Activated CD8-positive, alpha-beta memory T cell treated with anti-CD3 and anti-CD28 coated beads, Interleukin-2, amount 50 U/mL, for 4 hours (primary cell): ENCODE data around the gene COQ8A.

Experiments
- DNase-seq: peaks from one replicate; pipeline ENCODE4 v3.0.0-alpha.2; 2020

The COQ8A gene

DNA sequence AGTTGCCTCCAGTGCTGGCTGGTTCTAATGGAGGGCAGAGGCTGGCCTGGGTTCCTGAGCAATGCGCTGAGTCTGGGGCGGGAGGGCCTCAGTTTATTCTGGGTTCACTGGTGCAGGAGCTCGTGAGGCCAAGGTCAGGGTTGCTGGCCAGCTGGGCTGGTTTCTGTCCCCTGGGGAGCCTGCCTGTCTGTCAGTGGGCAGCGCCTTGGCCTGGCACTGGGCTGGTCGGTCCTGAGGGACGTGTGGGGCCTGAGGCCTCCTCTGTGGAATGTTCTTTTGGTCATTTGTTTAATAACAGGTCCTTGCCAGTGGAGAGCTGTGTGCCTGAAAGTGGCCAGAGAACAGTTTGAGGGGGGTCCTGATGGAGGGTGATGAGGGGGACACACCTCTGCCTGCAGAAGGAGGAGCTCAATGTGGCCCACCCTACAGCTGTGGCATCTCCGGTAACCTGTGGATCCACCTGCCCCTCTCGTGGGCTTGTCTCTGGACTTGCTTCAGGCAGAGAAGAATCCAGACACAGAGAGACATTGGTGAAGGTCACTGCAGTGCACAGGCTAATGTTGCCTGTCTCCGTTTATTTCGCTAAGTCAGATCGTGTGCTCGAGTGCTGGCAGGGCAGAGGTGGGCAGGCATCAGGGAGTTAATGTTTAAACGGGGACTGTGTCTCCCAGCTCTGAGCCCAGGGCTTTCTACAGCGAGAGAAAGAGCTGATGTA, 34.6 kb downstream of the COQ8A start:
- no peak for DNase-seq

DNA sequence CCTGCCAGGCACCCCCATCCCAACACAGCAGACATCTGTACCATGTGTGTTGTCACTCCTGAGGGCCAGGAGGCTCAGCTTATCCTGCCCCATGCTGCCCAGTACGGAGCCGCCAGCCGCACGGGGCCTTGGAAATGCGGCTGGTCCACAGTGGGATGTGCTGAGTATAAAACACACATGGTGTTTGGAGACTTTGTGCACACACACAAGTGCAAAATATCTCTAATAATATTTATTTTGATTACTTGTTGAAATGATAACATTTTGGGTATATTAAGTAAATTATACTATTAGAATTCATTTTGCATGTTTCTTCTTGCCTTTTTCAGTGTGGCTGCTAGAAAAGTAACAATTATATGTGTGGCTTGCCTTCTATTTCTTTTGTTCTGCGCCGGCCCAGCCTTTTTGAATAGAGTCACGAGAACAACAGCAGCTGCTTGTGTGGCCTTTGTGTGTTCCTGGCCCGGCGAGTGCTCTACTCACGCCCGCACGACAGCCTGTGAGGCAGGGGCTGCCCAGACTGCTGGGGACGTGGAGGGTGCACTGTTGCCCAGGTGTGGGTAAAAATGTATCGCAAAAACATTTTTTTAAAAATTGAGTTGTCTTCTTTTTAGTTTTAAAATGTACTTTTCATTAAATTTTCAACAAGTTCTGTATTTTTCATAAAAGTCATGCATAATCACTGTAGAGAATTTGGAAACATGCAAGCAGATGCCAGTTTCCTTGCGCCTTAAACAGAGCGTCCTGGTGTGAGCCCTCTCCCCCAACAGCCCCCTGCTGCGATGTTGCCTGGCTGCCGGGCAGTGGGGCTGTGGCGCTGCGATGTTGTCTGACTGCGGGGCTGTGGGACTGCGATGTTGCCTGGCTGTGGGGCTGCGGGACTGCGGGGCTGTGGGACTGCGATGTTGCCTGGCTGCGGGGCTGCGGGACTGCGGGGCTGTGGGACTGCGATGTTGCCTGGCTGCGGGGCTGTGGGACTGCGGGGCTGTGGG, 35.5 kb downstream of the COQ8A start:
- no peak for DNase-seq

DNA sequence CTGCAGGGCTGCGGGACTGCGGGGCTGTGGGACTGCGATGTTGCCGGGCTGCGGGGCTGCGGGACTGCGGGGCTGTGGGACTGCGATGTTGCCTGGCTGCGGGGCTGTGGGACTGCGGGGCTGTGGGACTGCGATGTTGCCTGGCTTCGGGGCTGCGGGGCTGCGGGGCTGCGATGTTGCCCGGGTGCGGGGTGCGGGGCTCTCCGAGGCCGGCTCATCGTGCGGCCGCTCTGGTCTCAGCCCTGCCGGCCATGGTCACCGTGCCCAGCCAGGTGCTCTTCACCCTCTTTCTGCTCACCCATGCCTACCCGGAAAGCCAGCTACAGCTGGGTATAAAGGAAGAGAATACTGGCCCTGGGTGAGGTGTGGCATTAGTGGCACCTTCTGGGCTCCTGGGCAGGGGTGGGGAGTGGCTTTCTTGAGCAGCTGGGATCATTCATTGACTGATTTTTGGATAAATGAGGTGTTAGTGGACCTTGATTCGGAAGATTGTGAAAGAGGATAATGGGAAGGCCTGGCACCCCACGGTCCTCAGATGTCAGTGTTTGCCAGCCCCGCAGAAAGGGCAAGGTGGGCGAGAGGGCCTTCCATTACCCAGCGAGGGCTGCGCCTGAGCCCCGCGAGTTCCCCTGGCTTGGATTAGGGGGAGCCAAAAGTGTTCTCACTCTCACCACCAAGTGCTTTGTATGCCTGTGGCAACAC, 36.3 kb downstream of the COQ8A start:
- no peak for DNase-seq

DNA sequence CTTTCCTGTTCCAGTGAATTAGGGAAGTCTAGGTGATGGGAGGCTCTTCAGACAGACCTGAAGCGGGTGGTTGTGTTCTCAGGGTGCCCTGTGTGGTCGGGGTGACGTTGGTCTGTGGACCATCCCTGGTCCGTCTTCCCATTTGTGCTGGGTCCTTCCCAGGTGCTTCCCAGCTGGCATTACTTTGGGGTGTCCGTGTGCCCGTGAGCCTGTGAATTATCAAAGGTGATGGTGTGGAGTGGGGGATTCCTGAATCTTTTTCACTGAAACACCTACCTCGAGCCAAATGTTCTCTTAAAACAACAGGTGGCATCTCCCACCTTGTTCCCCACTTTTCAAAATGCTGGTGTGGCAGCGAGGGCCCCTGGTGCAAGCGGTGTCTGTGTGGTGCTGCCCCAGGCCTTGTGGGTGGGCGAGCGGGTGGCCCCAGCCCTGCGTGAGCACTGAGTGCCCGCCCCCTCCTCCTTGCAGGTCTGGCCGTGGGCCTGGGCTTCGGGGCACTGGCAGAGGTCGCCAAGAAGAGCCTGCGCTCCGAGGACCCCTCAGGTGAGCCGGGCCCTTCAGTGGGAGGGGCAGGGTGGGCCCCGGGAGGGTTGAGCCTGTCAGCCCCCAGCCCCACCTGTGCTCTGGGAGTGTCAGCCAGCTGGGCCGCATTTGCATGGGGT, 37.0 kb downstream of the COQ8A start:
- no peak for DNase-seq

DNA sequence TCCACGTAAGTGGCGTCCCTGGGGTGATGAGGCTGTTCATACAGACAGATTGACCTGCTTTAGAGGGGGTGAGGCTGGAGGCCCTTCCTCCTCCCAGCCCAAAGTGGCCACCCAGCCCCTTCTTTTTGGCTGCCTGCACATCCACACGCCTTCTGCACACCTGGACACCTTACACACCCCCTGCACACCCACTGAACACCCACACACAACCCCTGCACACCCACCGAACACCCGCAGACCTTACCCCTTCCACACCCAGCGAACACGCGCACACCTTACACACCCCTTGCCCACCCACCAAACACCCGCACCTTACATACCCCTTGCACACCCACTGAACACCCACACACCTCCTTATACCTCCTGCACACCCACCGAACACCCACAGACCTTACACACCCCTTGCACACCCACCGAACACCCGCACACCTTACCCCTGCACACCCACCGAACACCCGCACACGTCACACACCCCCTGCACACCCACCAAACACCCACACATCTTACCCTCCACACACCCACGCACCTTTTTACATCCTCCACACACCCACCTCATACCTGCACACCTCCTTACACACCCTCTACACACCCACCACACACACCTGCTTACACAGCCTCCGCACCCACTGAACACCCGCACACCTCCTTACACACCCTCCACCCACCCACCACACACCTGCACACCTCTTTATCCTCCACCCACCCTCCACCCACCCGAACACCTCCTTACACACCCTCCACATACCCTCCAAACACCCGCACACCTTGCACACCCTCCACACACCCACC, 37.7 kb downstream of the COQ8A start:
- DNase-seq: no peak

DNA sequence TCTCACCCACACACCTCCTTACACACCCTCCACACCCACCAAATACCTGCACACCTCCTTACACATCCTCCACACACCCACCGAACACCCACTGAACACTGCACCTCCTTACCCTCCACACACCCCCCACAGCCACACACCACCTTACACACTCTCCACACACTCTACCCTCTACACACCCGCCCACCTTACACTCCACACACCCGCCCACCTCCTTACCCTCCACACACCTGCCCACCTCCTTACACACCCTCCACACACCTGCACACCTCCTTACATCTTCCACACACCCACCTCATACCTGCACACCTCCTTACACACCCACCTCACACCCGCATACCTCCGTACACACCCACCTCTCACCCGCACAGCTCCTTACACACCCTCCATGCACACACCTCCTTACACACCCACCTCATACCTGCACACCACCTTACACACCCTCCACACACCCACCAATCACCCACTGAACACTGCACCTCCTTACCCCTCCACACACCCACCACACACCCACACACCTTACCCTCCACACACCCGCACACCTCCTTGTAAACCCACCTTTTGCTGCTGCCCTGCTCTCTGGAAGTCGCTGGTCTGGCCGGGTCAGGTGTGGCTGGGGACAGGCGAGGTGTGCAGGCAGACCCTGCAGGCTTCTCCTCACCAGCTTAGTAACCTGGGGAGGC, 38.5 kb downstream of the COQ8A start:
- DNase-seq: no peak

DNA sequence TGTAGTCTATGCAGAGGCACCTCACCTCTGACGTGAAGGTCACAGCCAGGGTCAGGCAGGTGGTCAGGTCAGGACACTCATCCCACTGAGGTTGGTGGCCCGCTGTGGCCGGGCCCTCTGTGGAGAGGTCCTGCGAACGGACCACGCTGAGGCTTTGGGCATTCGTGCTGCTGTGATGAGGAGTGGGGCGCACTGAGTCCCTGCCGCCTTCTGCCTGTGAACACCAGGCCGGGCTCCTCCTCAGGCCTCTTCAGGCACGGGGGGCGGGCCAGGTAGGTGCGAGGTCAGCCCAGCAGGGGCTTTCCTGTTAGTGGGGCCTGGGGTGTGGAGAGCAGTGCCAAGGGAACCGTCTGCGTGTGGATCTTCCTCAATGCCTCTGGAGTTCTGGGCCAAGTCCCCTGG, 39.0 kb downstream of the COQ8A start:
- DNase-seq: no peak

DNA sequence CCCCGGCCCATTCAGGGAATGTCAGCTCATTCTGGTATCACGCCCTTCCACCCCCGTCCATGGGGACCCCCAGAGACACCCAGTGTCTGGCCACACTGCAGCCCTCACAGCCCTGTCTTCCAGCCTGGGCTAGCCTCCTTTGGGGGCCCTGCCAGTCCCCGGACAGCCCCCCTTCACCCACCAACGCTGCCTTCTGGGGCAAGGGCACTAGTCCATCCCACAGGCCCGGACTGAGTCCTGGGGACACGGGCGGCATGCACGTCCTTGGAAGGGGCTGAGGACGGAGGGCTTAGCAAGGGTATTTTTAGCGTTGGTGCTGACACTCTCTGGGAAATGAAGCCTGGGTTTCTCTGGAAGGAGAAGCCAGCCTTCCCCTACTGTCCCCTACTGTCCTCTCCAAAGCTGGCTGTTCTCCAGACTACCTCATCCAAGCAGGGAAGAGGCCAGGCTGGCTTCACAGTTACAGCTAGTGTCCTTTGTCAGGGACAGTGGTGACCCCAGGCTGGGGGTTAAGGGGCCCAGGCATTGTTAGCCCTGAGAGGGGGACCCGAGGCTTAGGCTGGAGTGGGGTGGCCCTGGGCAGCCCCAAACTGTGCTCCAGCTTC, 39.5 kb downstream of the COQ8A start:
- DNase-seq: no peak

DNA sequence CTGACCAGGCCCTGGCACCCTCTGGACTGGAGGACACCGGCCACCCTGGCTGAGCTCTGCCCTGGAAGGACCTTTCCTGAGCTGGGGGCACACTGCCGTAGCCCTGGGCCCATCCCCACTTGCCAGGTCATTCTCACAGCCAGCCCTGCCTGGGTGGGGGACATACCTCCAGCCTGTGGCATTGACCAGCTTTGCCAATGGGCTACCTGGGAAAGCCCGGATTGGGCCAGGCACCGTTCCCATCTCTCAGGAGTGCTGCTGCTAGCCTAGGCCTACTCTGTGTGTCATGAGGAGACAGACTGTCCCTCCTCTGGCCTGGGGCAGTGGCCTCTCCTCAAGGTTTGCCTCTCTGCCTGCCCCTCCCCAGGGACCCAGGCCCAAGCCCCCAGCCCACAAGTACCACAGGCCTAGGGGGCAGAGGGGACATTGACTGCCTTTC, 40.0 kb downstream of the COQ8A start:
- DNase-seq: no peak

DNA sequence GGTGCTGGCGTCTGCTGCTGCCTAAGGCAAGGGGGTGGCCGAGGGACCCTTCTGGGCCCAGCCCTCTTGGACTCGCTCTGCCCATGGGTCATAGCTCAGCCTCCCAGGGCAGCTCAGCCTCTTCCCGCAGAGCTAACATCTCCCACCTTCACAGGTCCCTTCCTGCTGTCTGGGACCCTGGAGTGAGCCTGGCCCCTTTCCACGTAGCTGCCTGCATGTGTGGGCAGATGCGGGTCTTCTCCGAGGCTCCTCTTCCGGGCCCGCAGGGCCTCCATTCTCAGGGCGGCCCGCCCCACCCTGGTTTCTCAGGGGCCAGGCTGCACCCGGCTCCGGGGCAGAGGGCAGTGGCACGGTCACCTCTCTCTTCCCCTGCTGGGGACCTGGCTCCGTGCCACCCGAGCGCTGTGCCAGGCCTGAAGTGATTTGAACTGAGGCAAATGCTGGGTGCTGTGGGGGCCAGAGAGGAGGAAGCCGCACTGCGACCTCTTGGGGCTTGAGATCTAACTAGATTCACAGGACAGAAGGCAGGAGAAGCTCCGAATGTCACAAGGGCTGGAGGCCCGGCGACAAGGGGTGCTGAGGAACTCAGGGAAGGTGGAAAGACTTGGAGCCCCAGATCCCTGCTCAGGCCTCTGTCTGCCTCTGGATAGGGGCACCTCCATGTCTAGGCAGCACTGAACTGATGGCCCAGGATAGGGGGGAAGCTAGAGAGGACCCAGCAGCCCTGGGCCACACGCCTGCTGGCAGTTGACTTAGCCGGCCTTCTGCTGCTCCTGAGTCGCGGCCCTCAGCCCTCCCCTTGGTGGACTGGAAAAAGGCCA, 40.7 kb downstream of the COQ8A start:
- no peak for DNase-seq

DNA sequence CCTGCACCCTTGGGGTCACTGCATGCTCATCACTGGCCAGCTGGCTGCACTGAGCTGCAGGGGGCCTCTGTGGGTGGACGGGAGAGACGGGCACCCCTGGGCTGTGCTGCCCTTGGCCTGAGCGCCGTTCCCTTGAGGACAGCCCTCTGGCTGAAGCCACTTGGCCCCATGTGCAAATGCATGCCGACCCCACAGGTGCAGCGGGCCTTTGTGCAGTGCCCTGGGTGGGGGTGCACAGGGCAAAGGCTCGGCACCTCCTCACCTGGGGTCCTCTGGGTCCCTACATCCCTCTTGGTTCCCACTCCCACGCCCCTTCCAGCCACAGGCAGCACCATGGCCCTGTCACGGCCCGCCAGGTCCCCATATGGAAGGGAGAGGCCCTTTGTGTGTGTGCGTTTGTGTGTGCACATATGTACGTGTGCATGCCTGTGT, 41.3 kb downstream of the COQ8A start:
- DNase-seq: no peak

DNA sequence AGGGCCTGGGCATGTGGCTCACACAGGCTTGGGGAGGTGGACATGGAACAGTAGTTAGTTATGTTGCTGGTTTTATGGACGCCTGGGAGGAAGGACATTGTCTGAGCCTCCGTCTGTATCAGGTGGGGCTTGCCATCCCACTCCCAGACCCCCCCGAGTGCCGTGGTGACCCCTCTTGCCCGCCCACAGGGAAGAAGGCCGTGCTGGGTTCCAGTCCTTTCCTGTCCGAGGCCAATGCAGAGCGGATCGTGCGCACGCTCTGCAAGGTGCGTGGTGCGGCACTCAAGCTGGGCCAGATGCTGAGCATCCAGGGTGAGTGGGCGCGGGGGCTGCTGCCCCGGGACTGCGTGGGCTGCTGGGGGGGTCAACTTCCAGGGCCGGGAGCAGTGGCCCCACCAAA, 41.7 kb downstream of the COQ8A start:
- no peak for DNase-seq

DNA sequence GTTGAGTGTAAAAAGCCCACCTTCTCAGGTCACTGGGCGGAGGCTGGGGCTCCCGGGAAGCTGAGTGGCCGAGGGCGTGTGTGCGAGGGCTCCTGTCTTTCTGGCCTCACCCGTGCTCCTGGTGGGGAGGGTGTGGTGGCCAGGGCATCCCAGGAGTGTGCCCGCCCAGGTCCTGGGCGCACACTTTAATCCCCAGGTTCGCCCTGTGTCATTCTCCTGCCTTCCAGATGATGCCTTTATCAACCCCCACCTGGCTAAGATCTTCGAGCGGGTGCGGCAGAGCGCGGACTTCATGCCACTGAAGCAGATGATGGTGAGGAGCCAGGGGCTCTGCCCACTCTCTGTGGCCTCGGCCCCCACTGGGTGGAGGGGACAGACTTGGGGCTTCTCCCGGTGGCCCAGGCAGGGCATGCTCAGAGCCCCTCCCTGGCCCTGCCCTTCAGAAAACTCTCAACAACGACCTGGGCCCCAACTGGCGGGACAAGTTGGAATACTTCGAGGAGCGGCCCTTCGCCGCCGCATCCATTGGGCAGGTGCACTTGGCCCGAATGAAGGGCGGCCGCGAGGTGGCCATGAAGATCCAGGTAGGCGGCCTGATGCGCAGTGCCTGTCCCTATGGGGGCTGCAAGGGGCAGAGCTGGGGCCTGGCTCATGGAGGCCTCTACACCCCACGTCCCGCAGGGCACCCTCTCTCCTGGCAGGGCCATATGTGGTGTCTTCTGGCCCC, 42.5 kb downstream of the COQ8A start:
- no peak for DNase-seq

DNA sequence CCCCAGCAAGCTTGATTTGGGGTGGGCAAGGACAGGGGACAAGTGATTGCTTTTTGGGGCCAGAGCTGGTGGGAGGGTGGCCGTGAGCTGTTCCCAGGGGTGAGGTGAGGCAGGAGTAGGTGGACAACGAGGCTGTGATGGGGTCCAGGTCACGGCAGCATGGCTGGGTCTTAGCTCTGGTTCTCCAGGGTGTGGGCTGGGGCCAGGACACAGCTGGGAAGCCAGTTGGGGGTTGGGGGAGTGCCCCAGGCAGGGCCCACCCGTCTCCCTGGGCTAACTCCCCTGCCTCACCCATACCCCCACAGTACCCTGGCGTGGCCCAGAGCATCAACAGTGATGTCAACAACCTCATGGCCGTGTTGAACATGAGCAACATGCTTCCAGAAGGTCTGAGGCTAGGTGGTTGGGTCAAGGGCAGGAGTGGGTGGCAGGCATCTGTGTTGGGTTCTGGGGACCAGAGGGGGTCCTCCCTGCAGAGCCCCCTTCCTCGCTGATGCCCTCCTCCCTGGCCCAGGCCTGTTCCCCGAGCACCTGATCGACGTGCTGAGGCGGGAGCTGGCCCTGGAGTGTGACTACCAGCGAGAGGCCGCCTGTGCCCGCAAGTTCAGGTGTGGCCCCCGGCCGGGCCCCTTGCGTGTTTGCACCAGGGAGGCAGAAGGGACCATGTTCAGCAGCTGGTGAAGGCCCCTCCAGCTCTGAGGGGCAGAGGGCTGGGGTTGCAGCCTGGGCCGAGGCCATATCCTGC, 43.3 kb downstream of the COQ8A start:
- DNase-seq: no peak

DNA sequence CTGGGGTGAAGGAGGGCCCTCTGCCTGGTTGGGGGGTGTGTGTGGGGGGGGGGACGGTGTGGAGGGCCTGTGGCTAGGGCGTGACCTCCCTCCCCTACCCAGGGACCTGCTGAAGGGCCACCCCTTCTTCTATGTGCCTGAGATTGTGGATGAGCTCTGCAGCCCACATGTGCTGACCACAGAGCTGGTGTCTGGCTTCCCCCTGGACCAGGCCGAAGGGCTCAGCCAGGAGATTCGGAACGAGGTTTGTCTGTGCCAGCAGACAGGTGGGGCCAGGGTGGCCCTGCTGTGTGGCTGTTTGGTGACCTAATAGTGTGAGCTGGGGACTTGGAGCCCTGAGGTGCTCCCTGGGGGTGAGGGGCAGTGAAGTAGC, 43.9 kb downstream of the COQ8A start:
- no peak for DNase-seq

DNA sequence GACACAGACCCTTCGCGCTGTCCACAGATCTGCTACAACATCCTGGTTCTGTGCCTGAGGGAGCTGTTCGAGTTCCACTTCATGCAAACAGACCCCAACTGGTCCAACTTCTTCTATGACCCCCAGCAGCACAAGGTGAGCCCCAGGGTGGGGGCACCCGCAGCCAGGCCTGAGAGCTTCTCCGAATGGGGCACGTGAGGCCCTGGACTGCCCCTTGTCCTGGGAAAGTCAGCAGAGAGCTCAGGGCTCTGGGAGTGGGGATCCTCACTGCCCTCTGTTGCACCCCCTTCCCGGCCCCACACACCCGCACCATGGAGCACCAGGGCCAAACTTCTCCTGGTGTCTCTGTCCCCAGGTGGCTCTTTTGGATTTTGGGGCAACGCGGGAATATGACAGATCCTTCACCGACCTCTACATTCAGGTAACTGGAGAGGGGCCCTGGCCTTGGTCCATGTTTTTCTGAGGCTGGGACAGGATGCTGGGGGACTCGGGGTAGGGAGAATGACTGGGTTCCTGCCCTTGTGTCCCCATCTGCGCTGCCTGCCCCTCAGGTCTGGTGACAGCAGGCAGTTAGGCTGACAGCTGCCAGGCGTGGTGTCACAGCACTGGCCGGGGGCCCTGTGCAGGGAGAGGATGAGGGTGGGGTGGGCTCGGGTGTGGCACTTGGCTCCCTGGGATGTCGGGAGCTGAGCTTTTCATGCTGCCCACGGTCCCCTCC, 44.6 kb downstream of the COQ8A start:
- DNase-seq: no peak

DNA sequence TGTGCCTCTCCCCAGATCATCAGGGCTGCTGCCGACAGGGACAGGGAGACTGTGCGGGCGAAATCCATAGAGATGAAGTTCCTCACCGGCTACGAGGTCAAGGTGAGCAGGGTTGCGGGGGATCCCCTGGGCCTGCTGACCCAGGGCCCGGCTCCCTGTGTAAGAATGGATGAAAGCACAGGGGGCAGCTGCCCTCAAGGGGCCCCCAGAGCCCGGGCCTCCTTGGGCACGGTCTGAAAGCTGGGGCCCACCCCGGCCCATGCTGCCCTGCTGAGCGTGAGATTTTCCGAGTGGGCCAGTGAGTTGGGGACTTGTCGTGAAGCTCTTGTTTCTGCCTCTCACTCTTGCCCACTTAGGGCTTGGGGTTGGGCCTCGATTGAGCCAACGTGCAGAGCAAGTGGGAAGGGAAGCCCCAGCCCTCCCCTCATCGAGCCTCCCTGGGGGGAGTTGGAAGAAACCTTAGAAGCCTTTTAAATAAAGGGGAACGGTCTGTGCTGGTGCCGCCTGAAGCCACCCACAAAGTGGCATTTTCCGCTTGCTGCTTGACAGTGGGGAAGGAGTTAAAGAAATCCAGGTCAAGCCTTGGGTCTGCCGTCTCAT, 45.2 kb downstream of the COQ8A start:
- no peak for DNase-seq
